ENCODE results near the gene FAM219A.

The FAM219A gene

DNA sequence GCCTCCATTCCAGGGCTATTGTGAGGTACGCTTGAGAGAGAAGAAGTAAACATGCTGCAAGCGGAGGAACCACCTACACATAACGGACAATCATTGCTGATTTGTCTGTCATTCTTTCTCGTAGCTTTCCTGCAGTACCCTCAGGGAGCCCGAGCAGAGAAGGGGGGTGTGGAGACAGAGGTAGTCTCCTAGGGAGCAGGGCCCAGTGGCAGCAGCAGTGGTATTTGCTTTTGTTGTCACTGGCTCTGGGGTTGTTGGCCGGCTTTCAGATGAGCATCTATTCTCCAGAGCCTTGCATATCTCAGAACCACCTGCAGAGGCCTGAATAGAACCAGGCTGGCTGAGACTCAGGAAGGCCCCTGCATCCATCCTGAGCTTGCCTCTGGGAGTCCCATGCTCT, 44.5 kb upstream of the FAM219A start:
- no peak for DNase-seq (ENCODE audit: extremely low read depth, low read depth)
- TF ChIP-seq, protein P1, sequence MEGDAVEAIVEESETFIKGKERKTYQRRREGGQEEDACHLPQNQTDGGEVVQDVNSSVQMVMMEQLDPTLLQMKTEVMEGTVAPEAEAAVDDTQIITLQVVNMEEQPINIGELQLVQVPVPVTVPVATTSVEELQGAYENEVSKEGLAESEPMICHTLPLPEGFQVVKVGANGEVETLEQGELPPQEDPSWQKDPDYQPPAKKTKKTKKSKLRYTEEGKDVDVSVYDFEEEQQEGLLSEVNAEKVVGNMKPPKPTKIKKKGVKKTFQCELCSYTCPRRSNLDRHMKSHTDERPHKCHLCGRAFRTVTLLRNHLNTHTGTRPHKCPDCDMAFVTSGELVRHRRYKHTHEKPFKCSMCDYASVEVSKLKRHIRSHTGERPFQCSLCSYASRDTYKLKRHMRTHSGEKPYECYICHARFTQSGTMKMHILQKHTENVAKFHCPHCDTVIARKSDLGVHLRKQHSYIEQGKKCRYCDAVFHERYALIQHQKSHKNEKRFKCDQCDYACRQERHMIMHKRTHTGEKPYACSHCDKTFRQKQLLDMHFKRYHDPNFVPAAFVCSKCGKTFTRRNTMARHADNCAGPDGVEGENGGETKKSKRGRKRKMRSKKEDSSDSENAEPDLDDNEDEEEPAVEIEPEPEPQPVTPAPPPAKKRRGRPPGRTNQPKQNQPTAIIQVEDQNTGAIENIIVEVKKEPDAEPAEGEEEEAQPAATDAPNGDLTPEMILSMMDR (IDR thresholded peaks at IDR 0.05; ENCODE audit: low read depth, low read length), result no peak

DNA sequence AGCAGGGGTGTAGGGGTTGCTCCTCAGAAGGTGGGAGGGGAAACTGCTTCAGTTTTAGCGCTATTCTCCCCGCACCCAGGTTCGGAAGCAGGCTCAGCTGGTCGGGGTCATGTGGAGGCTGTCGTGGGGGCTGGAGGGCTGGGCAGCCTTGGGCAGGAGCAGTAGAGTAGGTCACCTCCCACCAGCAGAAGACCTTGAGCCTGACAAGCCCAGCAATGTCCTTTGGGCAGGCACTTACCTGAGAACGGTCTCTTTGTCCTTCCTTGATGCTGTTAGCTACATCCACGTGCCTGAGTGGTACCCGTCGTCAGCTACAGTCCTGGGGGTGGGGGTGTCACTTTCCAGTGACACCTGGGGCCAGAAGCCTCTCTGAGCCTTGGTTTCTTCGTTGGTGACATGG, 44.1 kb upstream of the FAM219A start:
- TF ChIP-seq, protein P1 (IDR thresholded peaks at IDR 0.05; ENCODE audit: low read depth, low read length), result no peak
- no peak for DNase-seq (ENCODE audit: extremely low read depth, low read depth)

DNA sequence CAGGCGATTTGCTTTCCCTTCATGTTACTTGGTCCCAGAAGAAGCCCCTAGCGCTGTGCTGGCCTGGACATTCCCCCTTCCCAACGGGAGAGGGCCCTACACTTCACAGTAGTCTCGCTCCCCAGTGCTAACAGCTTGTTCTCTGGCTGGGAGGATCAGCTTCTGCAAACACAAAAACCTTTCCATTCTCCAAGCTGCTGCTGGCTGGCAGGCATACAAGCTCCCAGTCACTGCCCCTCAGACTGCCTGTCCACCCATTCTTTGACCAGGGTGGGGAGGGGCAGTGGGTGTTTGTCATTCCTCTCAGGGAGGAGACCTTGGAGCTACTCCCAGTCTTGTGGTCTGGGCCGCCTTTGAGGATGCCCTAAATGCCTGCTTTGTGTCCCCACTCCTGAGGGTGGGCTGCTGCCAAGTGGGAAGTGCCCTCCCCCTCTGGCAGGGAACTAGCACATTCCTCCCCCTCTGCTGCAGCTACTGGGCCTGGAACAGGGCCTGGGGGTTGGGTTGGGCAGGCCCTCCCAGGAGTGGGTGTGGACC, 43.6 kb upstream of the FAM219A start:
- DNase-seq (ENCODE audit: extremely low read depth, low read depth), result peak; percentile 31
- TF ChIP-seq, protein P1 (IDR thresholded peaks at IDR 0.05; ENCODE audit: low read depth, low read length), result peak; percentile 32

DNA sequence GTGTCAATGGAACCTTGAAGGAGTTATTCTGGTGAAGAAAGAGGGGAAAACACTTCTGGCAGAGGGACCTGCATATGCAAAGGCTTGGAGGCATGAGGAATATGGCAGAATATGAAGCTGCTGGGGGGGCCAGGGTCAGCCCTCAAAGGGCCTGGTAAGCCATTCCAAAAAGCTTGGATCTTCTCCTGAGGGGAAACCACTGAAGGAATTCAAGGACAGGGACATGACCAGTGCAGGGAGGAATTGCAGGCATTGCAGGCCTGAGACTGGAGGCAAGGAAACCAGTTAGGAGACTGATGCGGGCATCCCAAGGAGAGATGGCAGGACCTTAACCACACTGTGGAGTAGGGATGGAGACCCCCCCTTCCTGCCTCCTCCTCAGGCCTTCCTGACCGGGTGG, 43.0 kb upstream of the FAM219A start:
- no peak for DNase-seq (ENCODE audit: extremely low read depth, low read depth)
- TF ChIP-seq, protein P1 (IDR thresholded peaks at IDR 0.05; ENCODE audit: low read depth, low read length), result no peak

DNA sequence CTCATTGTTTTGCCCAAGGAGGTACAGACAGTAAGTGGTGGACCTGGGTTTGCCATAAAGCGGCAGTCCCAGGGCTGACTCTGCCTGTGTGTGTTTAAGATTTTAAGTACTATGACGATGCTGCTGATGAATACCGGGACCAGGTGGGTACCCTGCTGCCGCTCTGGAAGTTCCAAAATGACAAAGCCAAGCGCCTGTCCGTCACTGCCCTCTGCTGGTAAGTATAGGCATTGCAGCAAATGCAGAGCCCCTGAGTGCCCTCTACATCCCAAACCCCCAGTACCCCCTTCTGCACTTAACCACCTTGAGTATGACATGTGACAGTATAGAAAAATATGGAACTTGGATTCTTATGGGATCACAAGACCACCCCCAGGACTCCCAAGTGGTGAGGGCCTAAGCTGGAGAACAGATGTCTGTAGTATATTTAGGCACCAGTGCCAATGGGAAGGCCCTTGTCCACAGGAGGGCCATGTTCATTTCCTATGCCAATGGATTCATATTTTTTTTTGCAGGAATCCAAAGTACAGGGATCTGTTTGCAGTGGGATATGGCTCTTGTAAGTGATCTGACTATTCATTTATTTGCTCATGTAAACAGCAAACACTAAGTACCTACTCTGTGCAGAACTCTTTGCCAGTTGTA, 42.4 kb upstream of the FAM219A start:
- TF ChIP-seq, protein P1 (IDR thresholded peaks at IDR 0.05; ENCODE audit: low read depth, low read length), result peak; percentile 99
- DNase-seq (ENCODE audit: extremely low read depth, low read depth), result no peak

DNA sequence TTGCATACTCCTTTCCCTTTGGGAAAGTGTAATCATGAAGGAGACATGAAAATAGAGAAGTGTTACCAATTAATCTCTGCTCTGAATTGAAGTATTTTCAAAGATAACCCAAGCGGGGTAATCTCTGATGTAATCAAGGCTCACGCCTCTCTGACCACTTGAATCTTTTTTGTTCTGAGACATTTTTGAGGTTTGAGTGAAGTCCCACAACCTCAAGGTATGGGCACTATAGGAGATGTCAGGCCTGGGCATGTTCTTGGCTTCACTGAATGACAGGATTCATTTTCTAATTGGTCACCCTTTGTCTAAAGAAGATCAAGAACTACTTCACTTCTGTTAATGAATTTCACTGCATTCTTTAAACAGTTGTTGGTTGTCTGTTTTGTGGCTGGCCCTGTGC, 40.7 kb upstream of the FAM219A start:
- DNase-seq (ENCODE audit: extremely low read depth, low read depth), result no peak
- TF ChIP-seq, protein P1 (IDR thresholded peaks at IDR 0.05; ENCODE audit: low read depth, low read length), result no peak

DNA sequence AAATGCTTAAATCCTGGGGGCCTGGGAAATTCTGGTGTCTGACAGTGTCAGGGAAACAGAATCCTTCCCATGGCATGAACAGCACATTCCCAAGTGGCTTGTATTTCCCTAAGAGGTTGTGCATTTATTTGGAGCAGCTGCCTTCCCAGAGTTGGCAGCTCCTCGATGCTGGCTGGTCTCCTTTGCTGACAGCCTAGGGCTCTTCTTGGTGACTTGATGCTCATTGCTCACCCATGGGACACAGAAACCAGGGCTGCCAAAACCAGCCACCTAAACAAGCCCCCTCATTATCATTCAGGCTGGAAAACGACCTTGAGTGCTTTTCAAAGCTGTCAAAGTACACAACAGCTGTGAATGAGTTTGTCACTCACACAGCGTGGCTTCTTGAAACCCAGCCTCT, 40.2 kb upstream of the FAM219A start:
- TF ChIP-seq, protein P1 (IDR thresholded peaks at IDR 0.05; ENCODE audit: low read depth, low read length), result no peak
- DNase-seq (ENCODE audit: extremely low read depth, low read depth), result no peak
